Fibroblast of the aortic adventitia (primary cell): Measurements from ENCODE around the gene SLC6A1. TPM values are rescaled to one million over a fixed set of nuclear protein-coding genes. Genes with fewer than 3 reads are reported as not detected.

Source experiments
- DNase-seq: peaks from one replicate; pipeline ENCODE4 v3.0.0-alpha.2; 2010; ENCODE audit warnings: low read depth
- H3K4me3 ChIP-seq: 2 replicates; pipeline ENCODE4 v1.5.1; 2011; ENCODE audit warnings: low read depth, mild to moderate bottlenecking, control low read depth, low read length, moderate library complexity
- CTCF ChIP-seq: IDR thresholded peaks from 2 replicates; pipeline ENCODE4 v1.5.1; 2011; ENCODE audit warnings: mild to moderate bottlenecking, low read length, control low read depth, inconsistent platforms; ENCODE audit not compliant: insufficient read depth
- total RNA-seq: library from RNA; depleted of rRNA; stranded (reverse); fragments of >200 nt; gene quantifications from 2 replicates; pipeline ENCODE4 v1.2.3, GENCODE V29; 2012; ENCODE audit warnings: low replicate concordance

Gene SLC6A1
- total RNA-seq = not detected in 2 replicates

DNA sequence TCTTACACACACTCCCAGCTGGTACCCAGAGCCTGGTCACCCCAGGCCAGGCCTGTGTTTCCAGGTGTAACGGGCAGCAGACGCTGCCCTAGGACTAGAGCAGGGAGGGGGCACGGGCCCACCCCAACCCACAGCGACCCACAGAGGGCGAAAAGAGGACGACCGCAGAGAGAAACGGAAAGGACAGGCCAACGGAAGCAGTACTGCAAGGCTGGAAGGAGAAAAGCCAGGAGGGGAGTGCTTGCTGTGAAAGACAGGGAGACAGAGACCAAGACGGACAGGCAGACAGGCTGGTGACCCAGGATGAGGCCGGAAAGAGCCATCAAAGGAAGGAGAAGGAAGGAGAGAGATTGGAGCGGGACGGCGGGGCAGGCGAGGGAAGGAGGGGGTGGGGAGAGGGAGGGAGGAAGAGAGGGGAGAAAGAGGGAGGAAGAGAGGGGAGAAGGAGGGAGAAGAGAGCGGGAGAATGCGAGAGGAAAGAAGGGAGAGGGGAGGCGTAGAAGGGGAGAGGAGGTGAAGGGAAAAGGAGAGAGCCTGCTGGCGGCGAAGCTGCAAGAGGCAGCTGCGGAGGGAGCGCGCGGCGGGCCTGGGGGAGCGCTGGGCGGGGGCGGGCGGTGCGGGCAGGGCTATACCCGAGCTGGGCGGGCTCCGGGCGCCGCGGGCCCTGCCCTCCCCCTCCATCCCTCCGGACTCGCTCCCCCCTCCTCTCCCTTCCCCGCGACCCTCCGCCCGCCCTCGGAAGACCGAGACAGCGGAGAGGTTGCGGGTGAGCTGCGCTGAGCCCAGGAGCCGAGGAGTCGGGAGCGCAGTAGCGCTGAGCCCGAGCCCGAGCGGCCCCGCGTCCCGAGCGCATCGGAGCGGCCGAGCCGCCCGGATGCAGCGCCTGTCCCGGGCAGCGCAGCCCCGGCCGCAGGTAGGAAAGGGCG, at the start of gene SLC6A1:
SLC6A1 (plus strand) TSS at position 732 of the 926 bp plus-strand sequence. CDS start 24,464 bp downstream, outside the sequence.
- no peak within 1 kb of the TSS for H3K4me3 ChIP-seq
- no peak for DNase-seq
- no peak for TF ChIP-seq CTCF

- no peak overlapping the region for H3K4me3 ChIP-seq
- TF ChIP-seq CTCF = no peak
- DNase-seq = no peak
Measured at GRCh38 chr3:10944866-10945265, 47.7 kb upstream of the SLC6A1 start.

GRCh38 chr3:10945683-10946287, 46.8 kb upstream of the SLC6A1 start:
- peak; percentile 47 for DNase-seq

DNA sequence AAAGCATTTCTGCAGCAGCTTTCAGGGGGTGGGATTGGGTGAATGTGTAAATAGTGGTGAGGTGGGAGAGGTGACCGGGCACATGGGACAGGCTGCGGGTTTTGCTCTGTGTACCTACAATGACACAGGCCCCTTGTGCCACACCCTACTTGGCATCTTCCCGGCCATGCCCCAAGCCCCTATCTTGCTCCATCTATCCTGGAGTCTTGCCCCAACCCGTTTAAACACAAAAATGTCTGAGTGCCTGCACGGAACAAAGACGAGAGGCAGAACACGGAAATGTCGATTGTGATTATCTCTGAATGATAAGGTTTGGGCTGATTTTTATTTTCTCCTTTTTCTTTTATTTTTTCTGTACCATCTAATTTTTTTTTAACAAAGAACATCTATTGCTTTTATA, 46.0 kb upstream of the SLC6A1 start:
- no peak for DNase-seq
- TF ChIP-seq CTCF = no peak

More at GRCh38 chr3:10945683-10946287, 46.8 kb upstream of the SLC6A1 start:
- TF ChIP-seq CTCF = peak; percentile 80
- no peak overlapping the region for H3K4me3 ChIP-seq

GRCh38 chr3:10948326-10948725, 44.2 kb upstream of the SLC6A1 start:
- DNase-seq = no peak
- TF ChIP-seq CTCF = no peak

More for the DNA sequence above, 46.0 kb upstream of the SLC6A1 start:
- no peak overlapping the region for H3K4me3 ChIP-seq

GRCh38 chr3:10949197-10949596, 43.4 kb upstream of the SLC6A1 start:
- no peak for TF ChIP-seq CTCF
- no peak for DNase-seq
- no peak overlapping the region for H3K4me3 ChIP-seq

More at GRCh38 chr3:10948326-10948725, 44.2 kb upstream of the SLC6A1 start:
- H3K4me3 ChIP-seq = no peak overlapping the region
